Esophagus (tissue), 2 donors: ENCODE results near the gene CACNA2D3. TPM values are rescaled to one million over a fixed set of nuclear protein-coding genes. Genes with fewer than 3 reads are reported as not detected.
A peak's percentile ranks its signal among the peaks of the same experiment; 100 is the strongest.

Experiments used
- H3K27ac ChIP-seq, 2 donors: one replicate each; pipeline ENCODE4 v1.5.1; 2013; ENCODE audit warnings: low read depth in 2 of 2, mild to moderate bottlenecking in 2 of 2, inconsistent platforms in 1 of 2, low read length in 1 of 2, moderate library complexity in 1 of 2
- H3K27me3 ChIP-seq, 2 donors: one replicate each; pipeline ENCODE4 v1.6.1; 2013; ENCODE audit warnings: low read length in 2 of 2, control low read depth in 1 of 2, mild to moderate bottlenecking in 1 of 2; ENCODE audit not compliant: insufficient read depth in 2 of 2, control insufficient read depth in 1 of 2
- H3K36me3 ChIP-seq, 2 donors: one replicate each; pipeline ENCODE4 v1.6.1; 2013; ENCODE audit warnings: low read length in 1 of 2; ENCODE audit not compliant: control insufficient read depth in 2 of 2, insufficient read depth in 2 of 2
- H3K4me1 ChIP-seq, 2 donors: one replicate each; pipeline ENCODE4 v1.6.1; 2013; ENCODE audit warnings: low read length in 1 of 2; ENCODE audit not compliant: control insufficient read depth in 2 of 2, insufficient read depth in 2 of 2
- H3K4me3 ChIP-seq, 2 donors: one replicate each; pipeline ENCODE4 v1.5.1; 2013; ENCODE audit warnings: low read length in 2 of 2, mild to moderate bottlenecking in 2 of 2, low read depth in 1 of 2, moderate library complexity in 1 of 2
- H3K9me3 ChIP-seq, 2 donors: one replicate each; pipeline ENCODE4 v1.6.1; 2013; ENCODE audit warnings: mild to moderate bottlenecking in 2 of 2, low read depth in 1 of 2, low read length in 1 of 2, moderate library complexity in 1 of 2; ENCODE audit not compliant: control insufficient read depth in 2 of 2, insufficient read depth in 1 of 2
- WGBS, 2 donors: extraction: QIAGEN DNeasy Blood & Tissue Kit; methylation state at CpG; one replicate each; pipeline ENCODE4 v1.1.7; 2013; 5-methylcytosine and 5-hydroxymethylcytosine counted together
- polyA plus RNA-seq, 2 donors: library from polyadenylated mRNA; stranded (reverse); fragments of 200-250 nt; gene quantifications; one replicate each; pipeline ENCODE4 v1.2.3, GENCODE V29; 2013
- donor health status: healthy with polysubstance abuse.
- donor health status: Bipolar disorder and iron deficiency.

Gene CACNA2D3
- polyA plus RNA-seq, 2 donors = 1.7 to 1.8 TPM

DNA sequence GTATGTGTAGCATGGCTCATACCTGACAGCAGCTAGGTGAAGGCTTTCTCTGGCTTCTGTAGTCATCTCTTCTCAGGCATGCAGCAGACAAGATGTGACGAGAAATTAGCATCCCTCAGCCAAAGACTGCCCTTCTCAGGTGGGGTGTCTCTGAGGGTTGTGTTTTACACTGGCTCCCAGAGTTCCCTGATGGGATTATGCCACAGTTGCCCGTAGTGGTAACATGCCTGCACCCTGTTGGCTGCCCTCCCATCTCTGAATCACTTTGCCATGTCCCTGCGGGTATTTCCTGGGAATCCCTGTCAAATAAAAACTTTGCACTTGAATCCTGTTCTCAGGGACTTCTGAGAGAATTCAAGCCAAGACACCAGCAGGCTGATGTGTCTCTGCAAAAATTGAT is 735.0 kb downstream of the CACNA2D3 start:
- WGBS, 2 donors = 43 to 55% methylated on average over 3 of the region's 3 CpGs
- peaks cover 0 to 4% of the 10 kb centered on the region in 2 donors for H3K4me1 ChIP-seq
- H3K27me3 ChIP-seq = no peaks in the 10 kb centered on the region

DNA sequence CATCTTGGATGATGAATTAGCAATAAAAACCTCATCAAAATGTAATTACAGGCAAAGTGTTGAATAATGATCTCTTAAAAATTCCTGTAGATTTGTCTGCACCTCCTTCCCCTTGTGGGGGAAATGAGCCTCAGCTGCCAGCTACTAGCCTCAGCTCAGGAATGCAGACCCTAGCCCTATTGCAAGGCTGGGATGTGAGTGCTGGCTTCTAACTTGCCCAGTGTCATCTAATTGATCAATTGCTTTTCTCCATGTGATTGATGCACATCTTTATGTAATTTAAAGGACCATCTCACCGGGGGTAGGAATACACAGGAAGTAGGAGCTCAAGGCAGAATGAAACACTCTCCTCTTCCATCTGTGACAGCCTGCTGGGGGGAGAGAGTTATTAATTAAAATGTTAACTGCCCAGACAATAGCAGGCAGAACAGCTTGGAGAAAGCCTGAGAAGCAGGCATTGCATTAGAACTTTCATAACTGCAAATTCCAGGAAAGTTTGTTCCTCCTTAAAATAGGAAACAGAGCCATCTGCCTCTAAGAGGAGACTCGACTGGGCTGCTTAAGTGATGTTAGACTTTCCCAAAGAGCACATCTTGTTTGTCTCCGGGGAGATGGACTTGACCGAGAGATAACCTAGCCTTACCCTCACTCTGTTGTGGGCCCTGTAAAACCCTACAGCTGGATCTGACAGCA is 735.9 kb downstream of the CACNA2D3 start:
- Histone ChIP-seq H3K27ac (no peak overlapping the region), H3K9me3 (no peaks in the 10 kb centered on the region), H3K27me3 (no peaks in the 10 kb centered on the region), H3K36me3 (no peaks in the 10 kb centered on the region), H3K4me3 (no peak overlapping the region), H3K4me1 (peaks cover 0 to 4% of the 10 kb centered on the region in 2 donors)
- 37 to 38% methylated on average over 4 of the region's 4 CpGs for WGBS, 2 donors

More for the DNA sequence above, 735.0 kb downstream of the CACNA2D3 start:
- H3K4me3 ChIP-seq = no peak overlapping the region
- H3K27ac ChIP-seq = no peak overlapping the region
- no peaks in the 10 kb centered on the region for H3K36me3 ChIP-seq
- H3K9me3 ChIP-seq = no peaks in the 10 kb centered on the region

DNA sequence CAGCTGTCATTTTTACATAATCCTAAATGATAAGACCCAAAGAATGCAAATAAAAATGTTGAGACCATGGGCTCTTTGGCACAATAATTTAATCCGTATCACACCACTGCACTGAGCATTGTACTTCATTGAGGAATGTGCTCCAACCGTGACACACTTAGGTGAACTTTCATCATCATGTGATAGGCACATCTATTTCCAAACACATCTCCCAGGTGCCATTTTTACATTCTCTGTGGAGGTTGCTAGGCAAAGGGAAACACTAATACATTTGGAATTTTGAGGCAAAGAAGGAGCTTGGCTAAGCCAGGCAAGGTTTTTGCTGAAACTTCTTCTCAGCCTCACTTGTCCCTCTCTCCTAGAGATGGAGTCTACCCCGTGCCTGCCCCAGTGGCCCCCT is 736.8 kb downstream of the CACNA2D3 start:
- Histone ChIP-seq H3K9me3 (no peaks in the 10 kb centered on the region), H3K4me3 (no peak overlapping the region), H3K27me3 (no peaks in the 10 kb centered on the region), H3K4me1 (peaks cover 0 to 2% of the 10 kb centered on the region in 2 donors), H3K36me3 (no peaks in the 10 kb centered on the region), H3K27ac (no peak overlapping the region)
- WGBS, 2 donors = 62 to 63% methylated on average over 3 of the region's 3 CpGs

DNA sequence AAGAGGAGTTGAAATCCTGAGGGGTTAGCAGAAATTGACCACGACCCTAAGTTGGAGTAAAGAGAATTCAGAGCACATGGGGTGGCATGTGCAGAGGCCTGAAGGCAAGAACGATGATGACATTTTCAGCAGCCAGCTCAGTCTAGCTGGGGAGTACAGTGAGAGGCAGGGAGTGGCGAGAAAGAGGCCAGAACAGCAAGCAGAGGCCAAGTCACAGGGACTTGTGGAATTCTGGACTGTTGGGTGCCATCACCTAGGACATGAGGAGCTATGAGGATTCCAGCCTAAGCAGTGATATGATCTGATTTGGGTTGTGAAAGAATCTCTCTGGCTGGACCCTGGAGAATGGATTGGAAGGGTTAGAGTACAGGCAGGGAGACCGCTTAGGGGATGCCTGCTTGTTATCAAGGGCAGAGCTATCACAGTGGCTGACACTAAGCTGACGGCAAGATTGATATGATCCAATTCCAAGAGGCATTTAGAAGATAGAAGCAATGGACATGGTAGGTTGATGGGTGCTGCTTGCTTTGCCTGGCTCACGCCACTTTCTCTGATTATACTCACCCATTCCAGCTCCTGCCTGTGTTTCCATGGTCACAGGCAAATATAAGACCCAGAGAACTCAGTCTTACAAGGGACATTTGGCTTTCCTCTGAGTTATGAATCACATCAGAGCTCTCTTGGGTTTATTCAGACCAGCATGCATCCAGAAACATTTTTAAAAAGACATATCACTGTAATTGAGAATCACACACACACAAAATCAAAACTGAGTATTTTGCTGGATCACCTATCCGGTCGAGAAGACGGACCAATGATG is 739.1 kb downstream of the CACNA2D3 start:
- H3K36me3 ChIP-seq = no peaks in the 10 kb centered on the region
- no peak overlapping the region for H3K4me3 ChIP-seq
- H3K27me3 ChIP-seq = no peaks in the 10 kb centered on the region
- 72 to 79% methylated on average over 9 of the region's 9 CpGs for WGBS, 2 donors
- H3K9me3 ChIP-seq = no peaks in the 10 kb centered on the region
- peaks cover 0 to 2% of the 10 kb centered on the region in 2 donors for H3K4me1 ChIP-seq
- no peak overlapping the region for H3K27ac ChIP-seq

DNA sequence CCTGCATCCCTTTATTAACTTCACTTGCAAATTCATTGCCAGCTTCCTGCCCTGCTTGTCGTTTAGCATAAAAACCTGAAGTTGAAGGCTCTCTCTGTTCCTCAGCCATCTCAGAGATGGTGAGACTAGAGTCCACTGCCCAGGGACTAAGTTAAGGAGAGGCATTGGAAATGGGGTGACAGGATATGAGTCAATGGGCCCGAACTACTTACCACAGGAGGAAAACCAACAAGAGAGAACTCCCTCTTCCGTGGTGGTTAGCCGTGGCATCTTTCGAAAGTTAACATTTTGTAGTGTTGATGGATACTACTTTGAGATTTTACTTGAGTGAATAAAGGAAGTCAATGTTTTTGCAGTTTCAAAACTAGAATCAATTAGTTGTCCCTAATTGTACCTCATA is 740.2 kb downstream of the CACNA2D3 start:
- Histone ChIP-seq H3K4me1 (peaks cover 0 to 2% of the 10 kb centered on the region in 2 donors), H3K4me3 (no peak overlapping the region), H3K36me3 (no peaks in the 10 kb centered on the region), H3K9me3 (no peaks in the 10 kb centered on the region), H3K27me3 (no peaks in the 10 kb centered on the region), H3K27ac (no peak overlapping the region)
- WGBS, 2 donors = 75 to 78% methylated on average over 5 of the region's 5 CpGs

DNA sequence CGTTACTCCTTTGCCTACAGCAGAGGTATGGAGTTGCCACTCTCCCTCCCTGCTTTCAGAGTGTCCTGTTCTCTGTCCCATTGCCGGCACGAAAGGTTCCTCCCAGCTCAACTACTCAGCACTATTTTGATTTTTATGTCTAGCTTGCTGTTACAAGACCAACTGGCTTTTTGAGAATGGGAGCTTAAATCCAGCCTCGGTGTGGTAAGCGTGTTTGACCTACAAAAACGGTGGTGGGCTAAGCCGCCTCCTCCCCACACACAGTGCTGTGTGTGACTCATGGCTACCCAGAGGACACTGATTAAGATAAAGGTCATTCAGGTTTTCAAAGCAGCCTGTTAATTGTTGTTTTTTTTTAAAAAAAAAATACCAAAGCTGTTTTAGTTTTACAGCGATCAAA is 741.0 kb downstream of the CACNA2D3 start:
- Histone ChIP-seq H3K9me3 (no peaks in the 10 kb centered on the region), H3K27me3 (no peaks in the 10 kb centered on the region), H3K4me3 (no peak overlapping the region), H3K27ac (peak overlapping the region in 1 of 2 donors; percentile 3), H3K4me1 (peaks cover 0 to 2% of the 10 kb centered on the region in 2 donors), H3K36me3 (no peaks in the 10 kb centered on the region)
- 49 to 52% methylated on average over 8 of the region's 8 CpGs for WGBS, 2 donors

DNA sequence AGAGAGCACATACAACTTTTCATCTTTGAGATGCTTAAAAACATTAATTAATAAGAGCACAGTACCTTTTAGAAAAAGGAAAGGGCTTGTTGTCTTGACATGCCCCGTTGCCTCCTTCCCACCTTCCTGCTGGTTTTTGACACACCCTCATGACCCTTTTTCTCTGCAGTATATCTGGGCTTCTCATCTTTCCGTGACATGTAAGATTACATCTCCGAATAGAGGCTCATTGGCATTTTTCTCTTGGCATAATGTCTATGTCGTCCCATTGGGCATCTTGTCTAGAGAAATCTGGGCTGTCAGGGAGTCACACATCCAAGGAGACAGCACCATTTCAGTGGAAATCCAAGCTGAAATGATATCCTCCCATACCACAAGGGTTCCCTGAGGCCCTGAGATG is 741.4 kb downstream of the CACNA2D3 start:
- H3K27me3 ChIP-seq = no peaks in the 10 kb centered on the region
- WGBS, 2 donors = 53 to 64% methylated on average over 4 of the region's 4 CpGs
- H3K4me1 ChIP-seq = peaks cover 0 to 2% of the 10 kb centered on the region in 2 donors
- H3K36me3 ChIP-seq = no peaks in the 10 kb centered on the region
- H3K4me3 ChIP-seq = no peak overlapping the region
- no peaks in the 10 kb centered on the region for H3K9me3 ChIP-seq
- no peak overlapping the region for H3K27ac ChIP-seq

DNA sequence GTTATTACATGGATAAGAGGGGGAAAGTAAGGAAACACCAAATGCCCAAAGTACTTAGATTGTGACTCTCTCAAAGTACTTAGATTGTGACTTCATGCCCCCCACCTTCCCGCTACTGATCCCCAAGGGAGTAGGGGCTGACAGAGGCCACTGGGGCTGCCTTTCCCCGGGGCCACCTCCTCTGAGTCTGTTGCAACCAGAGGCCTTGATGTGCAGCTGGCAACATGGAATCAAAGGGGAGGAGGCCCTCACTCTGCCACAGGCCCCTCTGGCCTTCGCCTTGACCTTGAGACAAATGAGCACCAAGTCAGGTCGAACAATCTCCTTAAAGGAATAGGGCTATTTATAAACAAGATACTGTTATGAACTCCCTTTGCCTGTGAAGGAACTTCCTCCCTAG is 743.0 kb downstream of the CACNA2D3 start:
- WGBS, 2 donors = 76 to 82% methylated on average over 4 of the region's 4 CpGs
- no peak overlapping the region for H3K4me3 ChIP-seq
- H3K9me3 ChIP-seq = no peaks in the 10 kb centered on the region

DNA sequence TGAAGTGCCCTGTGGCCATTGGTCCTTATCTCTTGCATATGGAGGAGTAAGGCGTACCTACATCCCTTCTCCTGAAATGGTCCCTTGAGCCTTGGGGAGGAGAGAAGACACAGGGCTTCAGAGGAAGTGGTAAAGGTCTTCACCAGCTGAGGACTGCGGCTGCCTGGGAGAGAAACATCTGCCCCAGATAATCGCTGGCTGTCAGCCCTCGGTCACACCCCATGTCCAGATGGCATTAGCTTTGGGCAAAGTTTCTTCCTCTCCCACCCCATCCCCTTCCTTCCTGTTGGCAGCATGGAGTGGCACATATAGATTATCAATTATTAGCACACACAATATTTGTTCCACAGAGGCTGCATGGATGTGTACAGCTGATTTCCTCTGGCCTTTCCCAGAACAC is 743.9 kb downstream of the CACNA2D3 start:
- WGBS, 2 donors = 74 to 85% methylated on average over 4 of the region's 4 CpGs
- Histone ChIP-seq H3K4me1 (peaks cover 0 to 5% of the 10 kb centered on the region in 2 donors), H3K27me3 (no peaks in the 10 kb centered on the region), H3K36me3 (no peaks in the 10 kb centered on the region), H3K4me3 (no peak overlapping the region), H3K27ac (no peak overlapping the region), H3K9me3 (no peaks in the 10 kb centered on the region)

More for the DNA sequence above, 743.0 kb downstream of the CACNA2D3 start:
- no peaks in the 10 kb centered on the region for H3K27me3 ChIP-seq
- no peaks in the 10 kb centered on the region for H3K36me3 ChIP-seq
- peaks cover 0 to 5% of the 10 kb centered on the region in 2 donors for H3K4me1 ChIP-seq
- H3K27ac ChIP-seq = no peak overlapping the region
